Activated CD4-positive, alpha-beta T cell treated with anti-CD3 and anti-CD28 coated beads for 48 hours (primary cell): ENCODE results near the gene RELT.

ENCODE experiments used
- DNase-seq: peaks from one replicate; pipeline ENCODE4 v3.0.0-alpha.2; 2020

RELT gene

DNA sequence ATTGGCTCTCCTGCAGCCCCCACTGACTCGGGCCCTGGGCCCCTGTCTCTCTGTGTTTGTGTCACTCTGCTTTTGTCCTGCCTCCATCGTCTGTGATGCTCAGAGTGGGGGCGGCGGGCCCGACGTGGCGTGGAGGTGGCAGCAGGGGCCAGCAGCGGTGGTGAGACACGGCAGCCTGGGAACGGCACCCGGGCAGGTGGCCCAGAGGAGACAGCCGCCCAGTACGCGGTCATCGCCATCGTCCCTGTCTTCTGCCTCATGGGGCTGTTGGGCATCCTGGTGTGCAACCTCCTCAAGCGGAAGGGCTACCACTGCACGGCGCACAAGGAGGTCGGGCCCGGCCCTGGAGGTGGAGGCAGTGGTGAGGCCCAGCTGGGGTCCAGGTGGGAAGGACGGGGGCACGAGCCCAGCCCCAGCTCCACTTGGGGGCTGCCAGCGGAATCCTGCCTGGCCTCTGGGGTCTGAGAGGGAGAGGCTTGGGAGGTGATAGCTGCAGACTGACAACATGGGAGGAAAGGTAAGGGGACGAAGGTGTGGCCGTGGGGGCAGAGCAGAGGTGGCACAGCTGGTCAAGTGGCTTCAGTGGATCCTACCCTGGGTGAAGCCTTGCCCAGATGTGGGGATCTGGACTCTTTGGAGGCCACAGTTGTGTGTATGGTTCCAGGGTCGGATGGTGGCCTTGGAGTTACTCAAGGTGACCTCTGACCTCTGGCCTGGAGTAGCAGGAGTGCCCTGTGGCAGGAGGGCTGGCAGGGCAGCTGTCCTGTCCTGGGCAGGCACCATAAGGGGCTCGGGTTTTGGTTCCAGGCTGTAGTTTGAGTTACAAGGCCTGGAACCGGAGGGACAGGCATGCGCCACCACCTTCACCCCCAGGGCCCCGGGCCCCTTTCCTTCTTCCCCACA, 16.2 kb downstream of the RELT start:
- no peak for DNase-seq

DNA sequence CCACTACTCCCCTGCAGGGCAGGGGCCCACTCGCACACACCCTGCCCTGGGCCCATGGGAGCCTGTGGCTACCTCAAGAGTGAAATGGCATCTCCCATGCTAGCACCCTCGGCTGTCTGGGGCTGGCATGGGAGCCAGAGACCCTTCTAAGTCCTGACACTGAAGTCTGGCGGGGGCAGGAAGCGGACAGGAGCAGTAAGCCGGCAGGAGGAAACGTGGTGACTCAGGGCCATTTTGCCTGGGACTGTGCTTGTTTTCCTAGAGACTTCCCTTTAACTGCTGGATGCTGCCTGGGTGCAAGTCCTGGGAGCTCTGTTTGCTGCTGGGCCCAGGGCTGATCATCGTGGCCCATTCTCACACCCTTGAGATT, 16.8 kb downstream of the RELT start:
- DNase-seq, result no peak

DNA sequence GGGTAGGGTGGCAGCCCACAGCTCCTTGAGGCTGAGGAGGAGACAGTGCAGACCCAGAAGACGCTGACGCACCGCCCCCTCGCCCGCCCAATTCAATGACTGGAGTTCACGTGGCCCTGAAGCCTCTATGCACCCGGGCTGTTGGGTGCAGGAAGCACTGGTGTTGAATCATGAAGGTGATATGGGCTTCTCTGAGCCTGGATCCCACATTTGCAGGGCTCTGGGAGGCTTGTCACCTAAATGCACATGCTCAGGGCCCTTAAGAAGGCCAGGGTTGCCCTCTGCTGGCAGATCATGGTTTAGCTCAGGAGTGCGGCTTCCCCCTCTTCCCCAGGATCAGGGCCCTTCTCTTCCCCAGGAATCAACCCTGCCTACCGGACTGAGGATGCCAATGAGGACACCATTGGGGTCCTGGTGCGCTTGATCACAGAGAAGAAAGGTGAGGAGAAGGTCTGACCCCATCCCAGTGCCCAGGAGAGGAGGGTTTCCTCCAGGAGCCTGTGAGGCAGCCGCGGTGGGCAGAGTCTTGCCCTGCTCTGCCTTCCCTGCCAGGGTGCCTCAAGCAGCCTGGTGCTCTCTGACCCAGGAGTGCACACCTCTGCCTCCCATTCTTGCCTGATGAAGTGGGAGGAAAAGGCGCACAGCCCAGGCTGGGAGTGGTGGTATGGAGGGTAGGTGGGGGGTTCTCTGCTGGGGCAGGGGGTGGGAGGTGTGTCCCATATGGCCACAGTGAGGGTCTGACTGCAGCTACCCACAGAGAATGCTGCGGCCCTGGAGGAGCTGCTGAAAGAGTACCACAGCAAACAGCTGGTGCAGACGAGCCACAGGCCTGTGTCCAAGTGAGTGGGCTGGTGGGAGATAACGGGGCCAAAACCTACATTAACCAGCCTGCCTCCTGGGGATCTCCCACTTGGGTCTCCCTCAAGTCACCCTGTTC, 17.5 kb downstream of the RELT start:
- peak; percentile 75 for DNase-seq

DNA sequence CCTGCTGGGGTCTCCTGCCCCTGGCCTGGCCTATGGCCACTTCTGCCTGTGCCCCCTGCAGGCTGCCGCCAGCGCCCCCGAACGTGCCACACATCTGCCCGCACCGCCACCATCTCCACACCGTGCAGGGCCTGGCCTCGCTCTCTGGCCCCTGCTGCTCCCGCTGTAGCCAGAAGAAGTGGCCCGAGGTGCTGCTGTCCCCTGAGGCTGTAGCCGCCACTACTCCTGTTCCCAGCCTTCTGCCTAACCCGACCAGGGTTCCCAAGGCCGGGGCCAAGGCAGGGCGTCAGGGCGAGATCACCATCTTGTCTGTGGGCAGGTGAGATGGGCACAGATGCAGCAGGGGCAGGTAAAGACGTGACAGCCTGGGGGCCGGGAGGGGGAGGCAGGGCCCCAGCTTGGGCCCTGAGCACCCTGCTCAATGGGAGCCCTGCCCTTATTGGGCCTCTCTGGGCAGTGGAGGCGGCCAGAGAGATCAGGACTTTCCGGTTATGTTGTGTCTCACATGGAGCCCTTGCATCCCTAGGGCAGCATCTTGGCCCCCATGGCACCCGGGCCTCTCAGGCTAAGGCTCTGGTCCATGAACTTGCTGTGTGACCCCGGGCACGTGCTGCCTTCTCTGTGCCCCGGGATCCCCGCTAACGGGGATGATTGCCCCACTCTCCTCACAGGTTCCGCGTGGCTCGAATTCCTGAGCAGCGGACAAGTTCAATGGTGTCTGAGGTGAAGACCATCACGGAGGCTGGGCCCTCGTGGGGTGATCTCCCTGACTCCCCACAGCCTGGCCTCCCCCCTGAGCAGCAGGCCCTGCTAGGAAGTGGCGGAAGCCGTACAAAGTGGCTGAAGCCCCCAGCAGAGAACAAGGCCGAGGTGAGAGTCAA, 18.5 kb downstream of the RELT start:
- no peak for DNase-seq

DNA sequence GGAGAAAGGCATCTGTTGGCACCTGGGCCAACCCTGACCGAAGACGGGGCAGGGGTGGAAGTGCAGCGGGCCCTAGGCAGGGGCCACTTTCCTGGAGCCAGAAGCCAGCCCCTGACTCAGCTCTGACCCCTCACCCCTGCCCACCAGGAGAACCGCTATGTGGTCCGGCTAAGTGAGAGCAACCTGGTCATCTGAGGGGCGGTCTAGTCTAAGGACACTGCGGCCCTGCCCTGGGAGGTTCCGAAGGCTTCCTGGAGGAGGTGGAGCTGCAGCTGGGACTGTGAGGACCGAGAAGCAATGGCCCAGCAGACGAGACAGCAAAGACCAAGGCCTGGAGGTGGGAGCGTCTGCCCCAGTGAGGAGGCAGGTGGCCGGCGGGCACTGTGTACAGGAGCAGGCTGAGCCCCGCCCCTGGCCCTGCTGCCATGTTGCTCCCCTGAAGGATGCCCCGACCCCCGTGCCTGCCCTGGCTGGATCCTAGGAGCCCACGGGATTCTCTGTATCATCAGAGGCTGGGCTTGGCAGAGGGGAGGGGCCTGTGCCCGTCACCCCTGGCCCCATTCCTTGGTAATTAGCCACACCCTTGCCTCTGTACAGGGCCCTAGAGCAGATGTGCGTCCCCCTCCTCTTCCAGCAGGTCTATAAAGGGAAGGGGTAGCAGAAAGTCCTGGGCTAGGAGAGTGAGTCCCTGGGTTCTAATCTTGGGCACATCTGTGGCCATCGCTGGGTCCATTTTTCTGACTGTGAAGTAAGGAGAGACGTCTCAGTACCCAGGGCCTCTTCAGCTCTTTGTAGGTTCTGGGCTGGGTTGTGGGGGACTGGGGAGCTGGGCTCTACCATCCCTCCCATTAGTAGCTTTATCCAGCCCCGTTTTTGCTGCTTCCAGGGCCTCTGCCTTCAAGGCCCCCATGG, 19.4 kb downstream of the RELT start:
- DNase-seq, result no peak

DNA sequence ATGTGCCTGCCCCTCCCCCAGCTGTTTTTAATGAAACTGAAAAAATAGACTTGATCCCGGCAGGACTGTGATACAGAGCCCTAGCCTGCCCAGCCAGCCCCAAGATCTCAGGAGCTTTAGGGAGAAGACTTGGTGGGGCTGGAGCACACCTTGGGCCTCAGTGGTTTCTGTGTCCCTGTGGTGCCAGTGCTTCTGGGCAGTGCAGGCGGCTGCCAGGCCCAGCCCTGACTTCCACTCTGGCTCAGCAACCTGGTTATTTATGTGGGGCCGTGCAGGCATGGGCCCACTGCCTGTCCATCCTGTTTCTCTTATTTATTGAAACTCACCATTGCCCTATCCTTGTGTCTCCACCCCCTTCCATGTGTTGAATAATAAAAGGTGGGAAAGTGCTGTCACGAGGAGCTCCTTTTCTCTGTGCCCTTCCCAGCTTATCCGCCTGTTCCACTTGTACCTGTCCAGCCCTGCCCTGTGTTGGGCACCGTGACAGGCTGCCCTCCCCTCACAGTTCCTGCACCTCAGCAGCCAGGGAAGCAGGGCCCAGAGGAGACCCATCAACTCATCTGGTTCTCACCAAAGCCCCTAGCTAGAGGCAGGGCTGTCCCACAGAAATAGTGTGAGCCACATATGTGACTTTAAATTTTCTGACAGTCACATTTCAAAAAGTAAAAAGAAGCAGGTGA, 20.2 kb downstream of the RELT start:
- DNase-seq, result no peak

DNA sequence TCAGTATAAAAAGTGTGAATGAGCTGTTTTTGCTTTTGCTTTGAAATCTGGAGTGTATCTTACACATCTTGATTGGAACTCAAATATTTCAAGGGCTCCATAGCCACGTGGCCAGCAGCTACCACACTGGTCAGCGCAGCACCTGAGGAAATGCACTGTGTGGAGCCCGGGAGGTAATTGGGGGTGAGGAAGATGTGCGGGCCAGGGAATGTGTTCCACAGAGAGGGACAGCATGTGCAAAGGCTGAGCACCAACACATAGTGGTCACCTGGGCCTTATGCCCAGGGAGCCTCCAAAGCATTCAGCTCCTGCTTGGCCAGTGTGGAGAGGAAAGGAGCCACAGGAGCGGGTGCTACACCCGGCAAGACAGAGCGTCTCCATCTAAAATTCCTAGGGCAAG, 20.8 kb downstream of the RELT start:
- DNase-seq, result no peak

DNA sequence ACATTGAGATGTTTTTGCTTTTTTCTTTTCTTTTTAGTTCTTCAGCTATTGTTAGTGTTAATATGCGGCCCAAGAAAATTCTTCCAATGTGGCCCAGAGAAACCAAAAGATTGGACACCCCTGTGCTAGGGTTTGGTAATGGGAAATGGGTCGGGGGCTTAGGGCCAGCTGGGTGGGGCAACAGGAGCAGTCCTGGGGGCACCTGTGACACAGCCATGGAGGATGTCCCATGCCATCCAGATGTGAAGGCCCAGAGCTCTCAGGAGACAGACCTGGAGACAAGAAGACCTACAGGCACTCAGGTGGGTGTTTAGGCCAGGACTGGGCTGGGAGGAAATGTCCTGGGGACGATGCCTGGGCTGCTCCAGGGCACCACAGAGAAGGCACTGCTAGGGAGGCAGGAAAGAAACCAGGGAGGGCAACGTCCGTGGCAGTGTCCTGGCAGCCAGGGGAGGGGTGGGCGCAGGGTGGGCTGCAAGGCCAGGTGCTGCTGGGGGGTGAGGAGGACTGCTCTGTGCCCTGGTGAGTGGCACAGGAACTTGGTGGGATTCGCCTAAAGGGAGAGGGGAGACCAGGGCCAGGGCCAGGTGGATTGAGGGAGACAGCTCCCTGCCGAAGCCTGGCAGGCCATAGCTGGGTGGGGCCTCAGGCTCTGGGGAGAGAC, 21.4 kb downstream of the RELT start:
- no peak for DNase-seq

DNA sequence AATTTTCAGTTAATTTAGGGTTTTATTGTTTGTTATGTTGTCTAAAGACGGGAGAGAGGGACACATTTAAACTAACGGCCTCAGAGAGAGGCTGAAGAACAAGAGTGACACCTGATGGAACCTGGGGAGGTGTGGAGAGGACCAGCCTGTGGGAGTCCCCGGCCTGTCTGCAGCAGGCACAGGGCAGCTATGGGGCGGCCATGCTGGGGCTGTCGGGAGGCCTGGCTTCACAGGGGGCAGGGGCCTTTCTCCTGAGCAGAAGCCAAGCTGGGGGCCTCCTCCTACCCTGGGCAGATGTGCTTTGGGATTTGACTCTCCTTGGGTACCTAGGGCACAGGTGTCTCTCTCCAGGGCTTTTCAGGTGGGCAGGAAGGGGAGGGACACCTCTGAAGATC, 21.9 kb downstream of the RELT start:
- DNase-seq, result no peak

DNA sequence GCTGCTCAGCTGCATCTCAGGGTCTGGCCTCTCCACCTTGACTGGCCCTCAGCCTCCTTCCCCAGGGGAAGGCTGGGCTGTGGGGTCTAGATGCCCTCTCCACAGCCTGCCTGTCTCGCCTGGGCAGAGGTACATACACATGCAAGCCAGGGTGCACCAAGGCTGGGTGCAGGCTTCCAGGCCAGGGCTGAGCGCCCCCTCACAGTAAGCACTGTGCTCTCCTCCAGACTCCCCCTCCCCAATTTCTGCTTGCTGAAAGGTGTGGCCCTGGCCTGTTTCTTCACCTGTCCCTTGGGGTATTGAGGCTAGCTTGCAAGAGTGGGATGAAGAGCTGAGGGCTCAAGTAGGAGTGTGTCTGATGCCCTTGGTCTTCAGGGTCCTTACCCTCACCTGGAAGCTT, 22.5 kb downstream of the RELT start:
- DNase-seq, result no peak

DNA sequence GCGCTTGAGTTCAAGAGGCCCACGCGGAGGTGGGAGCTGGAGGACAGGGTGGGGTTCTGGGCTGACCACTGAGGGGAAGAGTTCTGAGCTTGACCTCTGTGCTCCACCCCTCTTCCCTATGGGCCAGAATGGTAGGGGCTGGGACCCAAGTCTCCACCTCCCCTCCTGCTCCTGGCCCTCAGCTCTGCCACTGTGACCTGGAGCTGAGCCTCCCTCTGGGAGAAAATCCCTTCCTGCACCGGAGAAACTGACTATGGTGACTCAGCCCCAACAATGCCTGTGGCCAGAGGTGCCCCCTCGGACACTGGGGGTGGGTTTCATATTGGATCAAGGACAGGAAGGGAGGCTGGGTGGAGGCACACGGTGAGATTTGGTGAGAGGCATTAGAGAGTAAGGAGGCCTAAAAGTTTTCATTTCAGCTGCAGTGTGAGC, 23.0 kb downstream of the RELT start:
- no peak for DNase-seq

DNA sequence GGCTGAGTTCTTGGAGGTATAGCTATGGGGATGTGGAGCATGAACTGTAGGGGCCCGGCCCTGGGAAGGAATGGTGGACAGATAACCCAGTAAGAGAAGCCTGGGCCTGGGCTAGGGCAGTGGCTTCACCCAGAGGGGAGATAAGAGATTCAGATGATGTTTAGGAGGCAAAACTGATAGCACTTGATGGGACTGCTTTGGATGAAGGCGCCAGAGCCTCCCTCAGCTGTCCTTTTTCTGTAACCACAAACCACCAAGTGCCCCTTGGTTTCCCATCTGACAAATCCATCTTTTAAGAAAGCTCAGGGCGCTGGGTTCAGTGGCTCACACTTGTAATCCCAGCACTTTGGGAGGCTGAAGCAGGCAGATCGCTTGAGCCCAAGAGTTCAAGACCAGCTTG, 23.4 kb downstream of the RELT start:
- no peak for DNase-seq

DNA sequence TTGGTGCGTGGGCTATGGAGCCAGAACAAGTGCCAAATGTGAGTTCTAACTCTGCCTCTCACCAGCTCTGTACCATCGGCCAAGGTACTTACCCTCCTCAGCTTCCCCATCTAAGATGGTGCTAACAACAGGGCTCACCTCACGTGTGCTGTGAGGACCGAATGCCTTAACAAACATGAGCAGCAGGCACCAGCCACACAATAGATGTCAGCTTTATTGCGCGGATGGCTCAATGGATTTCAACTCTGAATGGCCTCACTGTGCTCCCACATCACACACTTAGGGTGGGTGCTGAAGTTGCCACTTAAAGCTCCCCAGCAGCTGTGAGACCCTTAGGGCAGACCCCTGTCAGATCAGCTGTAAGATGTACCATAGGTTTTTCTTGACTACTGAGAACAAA, 24.1 kb downstream of the RELT start:
- DNase-seq, result no peak

DNA sequence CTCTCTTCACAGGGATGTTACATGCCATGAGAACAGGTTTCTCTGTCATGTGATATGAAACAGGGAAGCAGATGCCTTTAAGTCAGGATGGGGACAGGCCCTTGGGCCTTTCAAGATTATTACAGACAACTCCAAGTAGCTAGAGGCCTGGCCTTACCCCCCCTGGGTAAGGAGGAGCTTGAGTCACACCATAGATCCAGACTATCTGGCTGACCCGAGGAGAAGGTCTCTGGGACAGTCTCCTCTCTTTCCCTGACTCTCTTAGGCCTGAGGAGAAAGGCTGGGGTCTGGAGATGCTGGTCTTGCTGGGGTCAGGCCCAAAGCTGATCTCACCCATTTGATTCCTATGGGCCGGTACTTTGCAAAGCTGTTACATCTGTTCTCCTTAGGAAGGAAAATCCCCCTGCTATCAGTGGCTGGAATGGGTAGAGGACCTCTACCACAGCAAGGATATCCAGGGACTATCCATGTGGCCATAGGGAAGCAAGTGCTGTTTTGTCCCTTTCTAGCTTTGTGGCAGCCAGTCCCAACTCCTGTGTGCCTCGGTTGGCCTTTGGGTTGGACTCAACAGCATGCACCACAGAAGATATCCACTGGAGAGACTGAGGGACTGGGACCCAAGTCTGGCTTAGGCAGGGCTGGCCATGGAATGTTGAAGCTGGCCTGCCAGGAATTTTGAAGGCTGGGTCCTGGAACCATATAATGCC, 25.2 kb downstream of the RELT start:
- DNase-seq, result no peak

DNA sequence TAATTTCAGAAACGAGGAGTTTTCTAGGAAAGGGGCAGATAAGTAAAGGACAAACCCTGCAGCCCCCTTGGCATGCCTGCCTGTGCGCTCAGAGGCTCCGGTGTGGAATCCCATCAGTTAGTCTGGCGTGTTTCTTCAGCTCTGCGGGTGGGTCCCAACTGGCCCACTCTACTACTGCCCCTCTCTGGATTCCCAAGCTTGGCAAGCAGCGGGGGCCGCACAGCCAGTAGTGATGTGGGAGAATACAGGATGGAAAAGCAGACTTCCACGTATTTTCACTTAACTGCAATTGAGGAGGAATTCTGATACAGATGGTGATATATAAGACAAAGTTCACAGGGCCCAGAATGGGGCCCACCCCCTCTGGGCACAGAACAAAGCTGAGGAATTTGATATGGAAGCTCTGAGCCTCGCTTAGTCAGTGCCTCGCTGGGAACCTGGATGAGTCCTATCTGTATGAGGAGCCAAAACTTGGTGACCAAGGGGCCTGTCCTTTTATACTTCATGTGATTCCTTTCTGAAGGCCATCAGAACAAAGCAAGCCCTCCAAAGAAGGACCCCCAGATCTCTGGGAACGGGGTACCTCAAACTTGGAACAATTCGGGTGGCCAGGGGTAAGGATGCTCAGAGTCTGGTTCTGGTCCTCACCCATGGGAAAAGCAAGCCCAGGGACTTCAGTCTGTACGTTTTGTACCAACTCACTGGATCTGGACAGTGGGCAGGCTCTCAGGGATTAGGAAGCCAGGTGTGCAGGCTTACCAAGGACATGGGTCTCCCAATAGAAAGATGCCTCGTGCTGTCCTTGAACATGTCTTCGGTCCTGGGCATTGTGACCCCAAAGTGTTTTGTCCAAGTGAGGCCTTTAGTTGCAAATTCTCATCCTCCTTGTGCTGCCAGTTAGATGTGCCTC, 26.0 kb downstream of the RELT start:
- DNase-seq, result no peak

DNA sequence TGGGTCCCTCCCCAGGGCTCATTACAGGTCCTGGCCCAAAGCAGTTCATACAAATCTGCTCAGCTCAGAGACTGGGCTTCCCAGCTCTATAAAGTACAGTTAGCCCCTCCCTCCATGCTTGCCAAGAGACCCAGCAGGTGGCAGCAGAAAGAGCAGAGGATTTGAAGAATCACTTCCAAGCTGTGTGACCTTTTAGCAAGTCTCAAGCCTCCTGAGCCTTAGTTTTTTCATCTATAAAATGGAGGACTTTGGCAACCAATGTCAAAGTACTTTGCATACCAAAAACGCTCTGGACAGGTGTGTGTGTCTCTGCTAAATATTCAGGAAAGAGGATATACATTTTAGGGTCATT, 26.6 kb downstream of the RELT start:
- no peak for DNase-seq

DNA sequence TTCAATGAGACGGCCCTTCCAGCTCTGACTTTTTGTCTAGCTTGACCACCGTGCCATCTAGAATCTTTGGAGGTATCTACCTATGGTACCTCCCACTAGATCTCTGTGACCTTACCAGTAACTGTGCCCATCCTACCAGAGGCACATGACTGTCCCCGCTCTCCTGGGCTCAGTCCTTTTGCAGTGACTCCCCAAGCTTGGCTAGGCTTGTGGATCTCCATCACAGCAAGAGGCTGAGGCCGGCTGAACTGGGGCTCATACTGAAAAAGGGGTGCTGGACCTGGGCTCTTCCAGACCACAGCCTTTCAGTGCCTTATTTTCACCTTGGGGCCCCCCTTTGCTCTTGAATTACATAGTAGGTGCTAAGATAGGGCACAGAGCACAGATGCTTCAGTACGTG, 27.3 kb downstream of the RELT start:
- no peak for DNase-seq

DNA sequence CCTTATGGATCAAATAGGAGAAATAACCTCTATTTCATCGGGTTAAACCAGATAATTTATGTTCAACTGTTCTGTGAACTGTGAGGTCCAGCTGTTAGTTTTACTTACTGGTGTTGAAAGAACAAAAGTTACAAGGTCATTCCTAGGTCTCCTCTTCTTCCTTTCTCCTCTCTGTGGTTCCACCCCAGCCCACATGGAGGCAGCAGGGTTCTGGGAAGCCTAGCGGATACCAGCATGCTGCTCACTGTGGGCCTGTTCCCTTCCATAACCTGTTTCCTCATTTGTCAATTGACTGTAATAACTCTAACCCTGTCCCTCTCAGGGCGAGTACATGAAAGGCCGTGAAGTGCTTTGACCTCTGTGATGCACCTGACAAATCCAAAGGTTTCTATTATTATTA, 27.8 kb downstream of the RELT start:
- DNase-seq, result no peak
